Gastroesophageal sphincter (tissue), 4 donors: ENCODE results near the gene REM1. TPM values are rescaled to one million over a fixed set of nuclear protein-coding genes. Genes with fewer than 3 reads are reported as not detected.
"Not testable (repeated sequence)": the region's sequence is repeated elsewhere in the genome, so short reads cannot be mapped to it uniquely, and the experiment has no call there.

Experiments
- ATAC-seq: fragments of 150-250 bp; one replicate; pipeline ENCODE4 v1.9.1; 2016; ENCODE audit warnings: mild to moderate bottlenecking, moderate library complexity
- H3K27ac ChIP-seq, 4 donors: fragments of 200-600 bp; sonication (generic) in 3 of 4; 1 replicate in 3 of 4; 2 replicates in 1 of 4; pipeline ENCODE4 v1.5.1; 2016 to 2019
- H3K27me3 ChIP-seq: fragments of 200-600 bp; sonication (generic); one replicate; pipeline ENCODE4 v1.5.1; 2019
- H3K36me3 ChIP-seq, 2 donors: fragments of 200-600 bp; sonication (generic); one replicate each; pipeline ENCODE4 v1.5.1; 2019; ENCODE audit warnings: control low read depth in 1 of 2
- H3K4me1 ChIP-seq, 3 donors: fragments of 200-600 bp; sonication (generic); 1 replicate in 2 of 3; 2 replicates in 1 of 3; pipeline ENCODE4 v1.5.1; 2016 to 2019; ENCODE audit warnings: control low read depth in 2 of 3
- H3K4me3 ChIP-seq, 2 donors: fragments of 200-600 bp; sonication (generic); one replicate each; pipeline ENCODE4 v1.5.1; 2019; ENCODE audit warnings: mild to moderate bottlenecking in 1 of 2, moderate library complexity in 1 of 2
- H3K9me3 ChIP-seq, 3 donors: fragments of 200-600 bp; sonication (generic); one replicate each; pipeline ENCODE4 v1.5.1; 2017 to 2019; ENCODE audit warnings: control low read depth in 2 of 3
- CTCF ChIP-seq, 4 experiments: fragments of 200-600 bp in 2 of 4; fragments of 450-650 bp in 2 of 4; sonication (generic) in 1 of 4; IDR thresholded peaks; one replicate each; pipeline ENCODE4 v1.5.1; 2017 to 2019; ENCODE audit warnings: antibody characterized with exemption in 4 of 4, mild to moderate bottlenecking in 2 of 4, moderate library complexity in 2 of 4
- EP300 ChIP-seq: sonication (generic); formaldehyde crosslinking; IDR thresholded peaks from one replicate; pipeline ENCODE4 v1.6.1; 2017; ENCODE audit warnings: antibody characterized with exemption, mild to moderate bottlenecking
- POLR2A ChIP-seq, 2 donors: fragments of 450-650 bp; IDR thresholded peaks; one replicate each; pipeline ENCODE4 v1.6.1; 2017; ENCODE audit warnings: antibody characterized with exemption in 2 of 2, mild to moderate bottlenecking in 2 of 2, moderate library complexity in 1 of 2
- POLR2AphosphoS5 ChIP-seq: sonication (generic); formaldehyde crosslinking; IDR thresholded peaks from one replicate; pipeline ENCODE4 v1.6.1; 2017; ENCODE audit warnings: antibody characterized with exemption
- WGBS, 2 donors: methylation state at CpG; one replicate each; pipeline ENCODE4 v1.1.5; 2018; ENCODE audit warnings: low coverage in 1 of 2; 5-methylcytosine and 5-hydroxymethylcytosine counted together
- total RNA-seq, 4 donors: library from RNA; depleted of rRNA; stranded (reverse); fragments of >200 nt; gene quantifications; one replicate each; pipeline ENCODE4 v1.1.0, GENCODE V29; 2016

Gene REM1
- total RNA-seq, 4 donors from 2014 or later, result 3.2 to 7.1 (median 5.4) TPM

DNA sequence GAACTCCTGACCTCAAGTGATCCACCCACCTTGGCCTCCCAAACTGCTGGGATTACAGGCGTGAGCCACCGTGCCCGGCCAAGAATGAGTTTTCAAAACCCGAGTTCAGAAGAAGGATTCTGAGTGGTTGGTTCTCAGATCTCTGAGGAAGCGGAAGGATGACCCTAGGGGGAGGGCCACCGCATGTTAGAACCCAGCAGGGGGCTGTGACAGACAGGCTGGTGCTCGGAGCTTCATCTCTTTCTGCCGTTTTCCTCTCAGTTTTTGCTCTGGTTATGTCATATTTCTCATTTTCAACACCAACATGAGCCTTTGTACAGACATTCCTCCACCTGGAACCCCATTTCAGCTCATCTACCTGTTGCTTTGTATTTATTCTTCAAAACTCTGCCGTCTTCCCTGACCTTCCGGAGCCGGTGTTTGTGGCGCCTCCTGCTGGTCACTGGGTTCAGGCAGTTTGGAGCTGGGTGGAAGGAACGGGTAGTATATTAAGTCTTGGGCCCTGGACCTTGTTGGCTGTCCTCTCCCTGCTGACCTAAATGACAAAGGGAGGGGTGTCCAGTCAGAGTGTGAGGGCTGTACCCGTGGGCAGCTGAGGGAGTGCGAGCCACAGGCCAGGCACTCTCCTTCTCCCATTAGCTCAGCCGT is 35.0 kb upstream of the REM1 start, which contains the start of gene DEFB123:
Gene DEFB123, plus strand, starts transcription at position 621 of the 648 bp plus-strand sequence. CDS start 67 bp downstream, outside the sequence.
- no peaks in the 10 kb centered on the region for H3K9me3 ChIP-seq
- ATAC-seq, result no peak
- no peaks in the 10 kb centered on the region for H3K4me1 ChIP-seq
- H3K27me3 ChIP-seq, result peaks cover 16% of the 10 kb centered on the region
- TF ChIP-seq EP300 (no peak), CTCF (IDR thresholded peaks at IDR 0.05) (no peak), POLR2AphosphoS5 (no peak), POLR2A (IDR thresholded peaks at IDR 0.05) (no peak)
- H3K4me3 ChIP-seq, result no peak within 1 kb of the TSS
- no peak within 1 kb of the TSS for H3K27ac ChIP-seq
- no peaks in the 10 kb centered on the region for H3K36me3 ChIP-seq
- 63 to 69% methylated on average over 4 to 7 of the region's 16 CpGs for WGBS, 2 donors

GRCh38 chr20:31446084-31446819 is 28.8 kb upstream of the REM1 start:
- no peak for ATAC-seq
- Histone ChIP-seq H3K27me3 (peaks cover 11% of the 10 kb centered on the region), H3K27ac (no peak overlapping the region), H3K36me3 (no peaks in the 10 kb centered on the region), H3K9me3 (peaks cover 0 to 4% (median 0%) of the 10 kb centered on the region in 3 donors), H3K4me1 (no peaks in the 10 kb centered on the region), H3K4me3 (no peak overlapping the region)
- WGBS, 2 donors, result 66 to 76% methylated on average over 10 to 12 of the region's 12 CpGs
- no peak for TF ChIP-seq POLR2A (IDR thresholded peaks at IDR 0.05)
- no peak for TF ChIP-seq CTCF (IDR thresholded peaks at IDR 0.05)
- no peak for TF ChIP-seq EP300
- no peak for TF ChIP-seq POLR2AphosphoS5

DNA sequence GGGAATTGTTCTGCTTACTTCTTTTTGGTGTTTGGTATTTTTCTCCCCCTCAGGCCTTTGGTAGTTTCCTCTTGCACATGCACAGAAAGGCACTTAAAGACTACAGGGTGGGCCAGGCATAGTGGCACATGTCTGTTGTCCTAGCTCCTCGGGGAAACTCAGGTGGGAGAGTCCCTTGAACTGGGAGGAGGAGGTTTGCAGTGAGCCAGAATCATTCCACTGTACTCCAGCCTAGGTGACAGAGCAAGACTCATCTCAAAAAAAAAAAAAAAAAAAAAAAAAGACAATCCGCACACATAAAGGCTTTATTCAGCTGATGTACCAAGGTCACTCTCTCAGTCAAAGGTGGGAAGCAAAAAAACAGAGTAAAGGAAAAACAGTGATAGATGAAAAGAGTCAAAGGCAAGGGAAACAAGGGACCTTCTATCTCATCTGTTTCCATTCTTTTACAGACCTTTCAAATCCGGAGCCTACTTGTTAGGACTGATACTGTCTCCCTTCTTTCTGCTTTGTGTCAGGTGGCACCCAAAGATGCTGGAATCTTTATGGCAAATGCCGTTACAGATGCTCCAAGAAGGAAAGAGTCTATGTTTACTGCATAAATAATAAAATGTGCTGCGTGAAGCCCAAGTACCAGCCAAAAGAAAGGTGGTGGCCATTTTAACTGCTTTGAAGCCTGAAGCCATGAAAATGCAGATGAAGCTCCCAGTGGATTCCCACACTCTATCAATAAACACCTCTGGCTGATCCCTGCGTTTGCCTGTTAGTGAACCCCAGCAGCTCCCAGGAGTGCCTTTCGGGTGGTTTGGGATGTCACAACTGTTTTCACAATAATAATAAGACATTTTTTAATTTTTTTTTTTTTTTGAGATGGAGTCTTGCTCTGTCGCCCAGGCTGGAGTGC is 25.3 kb upstream of the REM1 start:
- H3K27me3 ChIP-seq, result no peaks in the 10 kb centered on the region
- 71% methylated on average over 6 to 7 of the region's 8 CpGs for WGBS, 2 donors
- no peak for ATAC-seq
- H3K9me3 ChIP-seq, result peaks cover 0 to 4% (median 0%) of the 10 kb centered on the region in 3 donors
- no peak overlapping the region for H3K27ac ChIP-seq
- H3K36me3 ChIP-seq, result no peaks in the 10 kb centered on the region
- H3K4me3 ChIP-seq, result no peak overlapping the region
- no peaks in the 10 kb centered on the region for H3K4me1 ChIP-seq
- TF ChIP-seq POLR2AphosphoS5 (no peak), EP300 (no peak), CTCF (IDR thresholded peaks at IDR 0.05) (no peak), POLR2A (IDR thresholded peaks at IDR 0.05) (no peak)

DNA sequence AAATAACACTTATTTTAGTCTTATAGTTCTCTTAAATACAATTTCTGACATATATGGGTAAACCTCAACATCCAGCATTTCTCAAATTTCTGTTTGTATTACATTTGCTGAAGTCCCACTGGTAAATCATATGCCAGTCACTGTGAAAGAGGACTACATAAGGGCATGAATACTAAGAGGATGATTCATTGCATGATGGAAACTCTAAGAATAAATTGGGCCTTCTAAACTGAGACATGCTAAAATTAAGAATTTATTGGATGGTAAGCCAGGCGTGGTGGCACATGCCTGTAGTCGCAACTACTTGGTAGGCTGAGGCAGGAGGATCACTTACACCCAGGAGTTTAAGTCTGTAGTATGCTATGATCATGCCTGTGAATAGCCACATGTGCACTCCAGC is 22.5 kb upstream of the REM1 start:
- peaks cover 7% of the 10 kb centered on the region for H3K27me3 ChIP-seq
- WGBS, 2 donors, result 69 to 74% methylated on average over 2 of the region's 2 CpGs
- no peak for TF ChIP-seq POLR2AphosphoS5
- H3K9me3 ChIP-seq, result peaks cover 0 to 4% (median 0%) of the 10 kb centered on the region in 3 donors
- no peak overlapping the region for H3K27ac ChIP-seq
- H3K4me3 ChIP-seq, result no peak overlapping the region
- no peaks in the 10 kb centered on the region for H3K36me3 ChIP-seq
- no peaks in the 10 kb centered on the region for H3K4me1 ChIP-seq
- ATAC-seq, result no peak

- 80 to 86% methylated on average over 1 of the region's 1 CpG for WGBS, 2 donors
- no peak overlapping the region for H3K4me3 ChIP-seq
These were observed 20.7 kb upstream of the REM1 start for GRCh38 chr20:31454361-31454760.

GRCh38 chr20:31470946-31471345 is 4.1 kb upstream of the REM1 start:
- ATAC-seq, H3K9me3 ChIP-seq, H3K27me3 ChIP-seq, H3K27ac ChIP-seq, H3K36me3 ChIP-seq: not testable (repeated sequence)
- Histone ChIP-seq H3K4me3 (peak overlapping the region in 1 of 2 donors; percentile 12), H3K4me1 (peaks cover 0 to 29% (median 7%) of the 10 kb centered on the region in 3 donors)
- WGBS, 2 donors, result no CpG with 5 or more reads among the region's 33 CpGs

More at GRCh38 chr20:31454361-31454760, 20.7 kb upstream of the REM1 start:
- Histone ChIP-seq H3K27ac (no peak overlapping the region), H3K36me3 (no peaks in the 10 kb centered on the region), H3K4me1 (no peaks in the 10 kb centered on the region), H3K27me3 (peaks cover 11% of the 10 kb centered on the region), H3K9me3 (no peaks in the 10 kb centered on the region)
- ATAC-seq, result no peak
- TF ChIP-seq EP300, result no peak
